Measurements from ENCODE around the gene PRDM12. TPM values are rescaled to one million over a fixed set of nuclear protein-coding genes. Genes with fewer than 3 reads are reported as not detected.

Gene PRDM12
- polyA plus RNA-seq, 1 donor (not counting 4 experiments of a cell fraction or from before 2014, with no cell fraction given) = not detected

DNA sequence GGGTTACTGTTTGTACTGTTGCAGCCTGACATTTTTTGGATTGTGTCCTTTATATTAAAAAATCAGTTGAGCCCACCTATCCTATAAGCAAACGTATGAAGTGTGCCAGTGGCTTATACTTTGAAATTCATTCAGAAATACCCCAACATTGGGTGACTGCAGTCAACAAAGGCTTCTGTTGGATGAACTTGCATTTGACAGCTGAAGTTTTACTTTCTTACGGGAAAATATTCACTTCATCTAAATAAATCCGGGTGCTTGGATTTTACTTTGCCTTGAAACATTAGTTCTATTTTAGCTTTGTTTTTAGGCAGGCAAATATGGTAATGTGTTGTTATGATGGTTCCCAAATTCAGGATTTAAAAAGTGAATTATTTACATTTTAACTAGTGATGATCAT lies 50.9 kb downstream of the PRDM12 start:
- peaks cover 57% of the 10 kb centered on the region for H3K79me2 ChIP-seq (ENCODE audit: control insufficient read depth, insufficient read depth, low read length)
- no peak overlapping the region for H3K27ac ChIP-seq (ENCODE audit: control insufficient read depth, insufficient read depth, low read length)
- dilution Hi-C loops (cut with MboI; ENCODE audit: extremely low pct_ligation_motif_present, low sequenced_read_pairs) = no loop called here
- H3K4me3 ChIP-seq (ENCODE audit: control insufficient read depth in 2 of 3, extremely low read depth in 1 of 3, insufficient read depth in 2 of 3, low read depth in 1 of 3, low read length in 3 of 3) = peak overlapping the region; percentile 82 to 98 (median 87)
- no peaks in the 10 kb centered on the region for H3K36me3 ChIP-seq (ENCODE audit: control insufficient read depth in 2 of 2, extremely low read depth in 1 of 2, insufficient read depth in 2 of 2, low read length in 2 of 2)
- FAIRE-seq (no peak), DNase-seq (ENCODE audit: low read depth, low spot score) (no peak)
- H3K9me1 ChIP-seq (ENCODE audit: control insufficient read depth, extremely low read depth, insufficient read depth, low read length) = no peaks in the 10 kb centered on the region
- H2AFZ ChIP-seq (ENCODE audit: control insufficient read depth, low read length) = no peak overlapping the region
- H3K27me3 ChIP-seq (ENCODE audit: control insufficient read depth, extremely low read depth, insufficient read depth, low read length) = no peaks in the 10 kb centered on the region
- no peak for TF ChIP-seq EZH2 (IDR thresholded peaks at IDR 0.05; ENCODE audit: low read length)
- TF ChIP-seq, protein P1, sequence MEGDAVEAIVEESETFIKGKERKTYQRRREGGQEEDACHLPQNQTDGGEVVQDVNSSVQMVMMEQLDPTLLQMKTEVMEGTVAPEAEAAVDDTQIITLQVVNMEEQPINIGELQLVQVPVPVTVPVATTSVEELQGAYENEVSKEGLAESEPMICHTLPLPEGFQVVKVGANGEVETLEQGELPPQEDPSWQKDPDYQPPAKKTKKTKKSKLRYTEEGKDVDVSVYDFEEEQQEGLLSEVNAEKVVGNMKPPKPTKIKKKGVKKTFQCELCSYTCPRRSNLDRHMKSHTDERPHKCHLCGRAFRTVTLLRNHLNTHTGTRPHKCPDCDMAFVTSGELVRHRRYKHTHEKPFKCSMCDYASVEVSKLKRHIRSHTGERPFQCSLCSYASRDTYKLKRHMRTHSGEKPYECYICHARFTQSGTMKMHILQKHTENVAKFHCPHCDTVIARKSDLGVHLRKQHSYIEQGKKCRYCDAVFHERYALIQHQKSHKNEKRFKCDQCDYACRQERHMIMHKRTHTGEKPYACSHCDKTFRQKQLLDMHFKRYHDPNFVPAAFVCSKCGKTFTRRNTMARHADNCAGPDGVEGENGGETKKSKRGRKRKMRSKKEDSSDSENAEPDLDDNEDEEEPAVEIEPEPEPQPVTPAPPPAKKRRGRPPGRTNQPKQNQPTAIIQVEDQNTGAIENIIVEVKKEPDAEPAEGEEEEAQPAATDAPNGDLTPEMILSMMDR (optimal IDR thresholded peaks at IDR 0.05 in 1 of 3, IDR thresholded peaks at IDR 0.05 in 1 of 3, conservative IDR thresholded peaks at IDR 0.05 in 1 of 3; ENCODE audit: extremely low read depth in 1 of 3, insufficient read depth in 2 of 3, low read length in 3 of 3) = no peak
- peak overlapping the region; percentile 43 for H3K9ac ChIP-seq (ENCODE audit: control insufficient read depth, extremely low read depth, insufficient read depth, low read length)
- H3K9me3 ChIP-seq (ENCODE audit: control insufficient read depth, low read depth, low read length) = no peaks in the 10 kb centered on the region
- peaks cover 15% of the 10 kb centered on the region for H3K4me1 ChIP-seq (ENCODE audit: control insufficient read depth, extremely low read depth, insufficient read depth, low read length)
- H4K20me1 ChIP-seq (ENCODE audit: control insufficient read depth, extremely low read depth, insufficient read depth, low read length) = no peaks in the 10 kb centered on the region
- peak overlapping the region; percentile 90 for H3K4me2 ChIP-seq (ENCODE audit: control insufficient read depth, extremely low read depth, insufficient read depth, low read depth, low read length)

DNA sequence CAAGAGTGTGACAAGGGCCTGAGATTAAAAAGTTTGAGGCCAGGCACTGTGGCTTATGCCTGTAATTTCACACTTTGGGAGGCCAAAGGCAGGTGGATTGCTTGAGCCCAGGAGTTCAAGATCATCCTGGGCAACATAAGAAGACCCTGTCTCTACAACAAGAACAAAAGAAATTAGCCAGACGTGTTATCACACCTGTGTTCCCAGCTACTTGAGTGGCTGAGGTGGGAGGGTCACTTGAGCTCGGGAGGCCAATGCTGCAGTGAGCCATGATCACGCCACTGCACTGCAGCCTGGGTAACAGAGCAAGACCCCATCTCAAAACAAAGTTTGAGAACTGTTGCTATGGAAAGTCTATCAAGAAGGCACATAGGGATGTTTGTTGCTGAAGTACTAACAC lies 54.2 kb downstream of the PRDM12 start:
- Histone ChIP-seq H3K9me3 (ENCODE audit: control insufficient read depth, low read depth, low read length) (no peaks in the 10 kb centered on the region), H3K79me2 (ENCODE audit: control insufficient read depth, insufficient read depth, low read length) (peaks cover 55% of the 10 kb centered on the region), H3K9ac (ENCODE audit: control insufficient read depth, extremely low read depth, insufficient read depth, low read length) (no peak overlapping the region), H3K36me3 (ENCODE audit: control insufficient read depth in 2 of 2, extremely low read depth in 1 of 2, insufficient read depth in 2 of 2, low read length in 2 of 2) (no peaks in the 10 kb centered on the region), H4K20me1 (ENCODE audit: control insufficient read depth, extremely low read depth, insufficient read depth, low read length) (no peaks in the 10 kb centered on the region), H3K4me3 (ENCODE audit: control insufficient read depth in 2 of 3, extremely low read depth in 1 of 3, insufficient read depth in 2 of 3, low read depth in 1 of 3, low read length in 3 of 3) (no peak overlapping the region), H3K4me1 (ENCODE audit: control insufficient read depth, extremely low read depth, insufficient read depth, low read length) (peaks cover 15% of the 10 kb centered on the region), H3K9me1 (ENCODE audit: control insufficient read depth, extremely low read depth, insufficient read depth, low read length) (no peaks in the 10 kb centered on the region), H3K27ac (ENCODE audit: control insufficient read depth, insufficient read depth, low read length) (no peak overlapping the region), H3K4me2 (ENCODE audit: control insufficient read depth, extremely low read depth, insufficient read depth, low read depth, low read length) (no peak overlapping the region), H2AFZ (ENCODE audit: control insufficient read depth, low read length) (no peak overlapping the region), H3K27me3 (ENCODE audit: control insufficient read depth, extremely low read depth, insufficient read depth, low read length) (no peaks in the 10 kb centered on the region)
- dilution Hi-C loops (cut with MboI; ENCODE audit: extremely low pct_ligation_motif_present, low sequenced_read_pairs) = no loop called here
- DNase-seq (ENCODE audit: low read depth, low spot score) = no peak
- FAIRE-seq = no peak
- no peak for TF ChIP-seq EZH2 (IDR thresholded peaks at IDR 0.05; ENCODE audit: low read length)
- TF ChIP-seq, protein P1 (optimal IDR thresholded peaks at IDR 0.05 in 1 of 3, IDR thresholded peaks at IDR 0.05 in 1 of 3, conservative IDR thresholded peaks at IDR 0.05 in 1 of 3; ENCODE audit: extremely low read depth in 1 of 3, insufficient read depth in 2 of 3, low read length in 3 of 3) = no peak
